HUES64 (cell line): ENCODE measurements around the gene RCSD1.

Experiments used
- H3K27ac ChIP-seq: 2 replicates; pipeline ENCODE4 v1.7.0; 2013; ENCODE audit warnings: low read depth, low read length, inconsistent platforms
- H3K27me3 ChIP-seq: 2 replicates; pipeline ENCODE4 v1.6.1; 2013; ENCODE audit warnings: mild to moderate bottlenecking, low read length; ENCODE audit not compliant: insufficient read depth
- H3K36me3 ChIP-seq: 2 replicates; pipeline ENCODE4 v1.6.1; 2013; ENCODE audit warnings: mild to moderate bottlenecking, low read length; ENCODE audit not compliant: insufficient read depth
- H3K4me1 ChIP-seq: 2 replicates; pipeline ENCODE4 v1.6.1; 2013; ENCODE audit warnings: mild to moderate bottlenecking, low read length, moderate library complexity; ENCODE audit not compliant: insufficient read depth
- H3K4me3 ChIP-seq: 2 replicates; pipeline ENCODE4 v1.5.1; 2013; ENCODE audit warnings: mild to moderate bottlenecking, low read length, moderate library complexity
- H3K9ac ChIP-seq: 2 replicates; pipeline ENCODE4 v1.6.1; 2013; ENCODE audit warnings: mild to moderate bottlenecking, low read depth, low read length
- H3K9me3 ChIP-seq: 2 replicates; pipeline ENCODE4 v1.6.1; 2013; ENCODE audit warnings: low read depth, low read length; ENCODE audit not compliant: insufficient read depth
- WGBS: fragments of 150-250, 120-280 bp; methylation state at CpG from one replicate; pipeline ENCODE4 v1.1.7; 2013; ENCODE audit warnings: missing lambda C conversion rate; 5-methylcytosine and 5-hydroxymethylcytosine counted together

The RCSD1 gene

GRCh38 chr1:167720965-167721616, 91.1 kb downstream of the RCSD1 start:
- WGBS: 38% methylated on average over 12 of the region's 13 CpGs
- peak overlapping the region; percentile 60 for H3K9ac ChIP-seq

GRCh38 chr1:167721617-167722151, 91.7 kb downstream of the RCSD1 start, which contains the start of gene MPZL1:
Gene MPZL1 (plus strand): TSS chr1:167721982. CDS start chr1:167722152, 170 bp downstream.
- H3K9me3 ChIP-seq: no peaks in the 10 kb centered on the region
- H3K27me3 ChIP-seq: no peaks in the 10 kb centered on the region
- WGBS: under 1% methylated on average over 52 of the region's 52 CpGs
- H3K9ac ChIP-seq: peak within 1 kb of the TSS; percentile 79
- H3K27ac ChIP-seq: peak within 1 kb of the TSS; percentile 61
- peaks cover 39% of the 10 kb centered on the region for H3K4me1 ChIP-seq
- H3K36me3 ChIP-seq: no peaks in the 10 kb centered on the region
- H3K4me3 ChIP-seq: peak within 1 kb of the TSS; percentile 88

More at GRCh38 chr1:167720965-167721616, 91.1 kb downstream of the RCSD1 start:
- no peaks in the 10 kb centered on the region for H3K9me3 ChIP-seq
- no peaks in the 10 kb centered on the region for H3K36me3 ChIP-seq
- H3K4me3 ChIP-seq: peak overlapping the region; percentile 88
- H3K27me3 ChIP-seq: no peaks in the 10 kb centered on the region
- peaks cover 33% of the 10 kb centered on the region for H3K4me1 ChIP-seq
- H3K27ac ChIP-seq: no peak overlapping the region

GRCh38 chr1:167722152-167722869, 92.3 kb downstream of the RCSD1 start:
- H3K9ac ChIP-seq: peak overlapping the region; percentile 79
- no peaks in the 10 kb centered on the region for H3K9me3 ChIP-seq
- H3K4me3 ChIP-seq: peak overlapping the region; percentile 88
- WGBS: under 1% methylated on average over 50 of the region's 52 CpGs
- peak overlapping the region; percentile 61 for H3K27ac ChIP-seq
- H3K27me3 ChIP-seq: no peaks in the 10 kb centered on the region
- H3K36me3 ChIP-seq: no peaks in the 10 kb centered on the region
- peaks cover 45% of the 10 kb centered on the region for H3K4me1 ChIP-seq

- Histone ChIP-seq H3K27ac (no peak overlapping the region), H3K9me3 (no peaks in the 10 kb centered on the region), H3K27me3 (no peaks in the 10 kb centered on the region), H3K36me3 (no peaks in the 10 kb centered on the region), H3K9ac (peak overlapping the region; percentile 79), H3K4me1 (peaks cover 47% of the 10 kb centered on the region), H3K4me3 (peak overlapping the region; percentile 88)
- WGBS: 28% methylated on average over 4 of the region's 4 CpGs
Observed at GRCh38 chr1:167722870-167723251, 92.8 kb downstream of the RCSD1 start.

- no peaks in the 10 kb centered on the region for H3K36me3 ChIP-seq
- H3K27me3 ChIP-seq: no peaks in the 10 kb centered on the region
- no peak overlapping the region for H3K27ac ChIP-seq
- peaks cover 45% of the 10 kb centered on the region for H3K4me1 ChIP-seq
- WGBS: 91% methylated on average over 2 of the region's 2 CpGs
- no peaks in the 10 kb centered on the region for H3K9me3 ChIP-seq
- H3K4me3 ChIP-seq: peak overlapping the region; percentile 88
- 0 out of 2 replicates have a peak overlapping the region, but pooled peaks have one; percentile 10 for H3K9ac ChIP-seq
Observed at GRCh38 chr1:167723707-167724323, 93.8 kb downstream of the RCSD1 start.

- no peaks in the 10 kb centered on the region for H3K27me3 ChIP-seq
- 80% methylated on average over 1 of the region's 1 CpG for WGBS
- no peak overlapping the region for H3K9ac ChIP-seq
- no peaks in the 10 kb centered on the region for H3K9me3 ChIP-seq
- peaks cover 7% of the 10 kb centered on the region; the same call in 1 of the 2 replicates for H3K36me3 ChIP-seq
- no peak overlapping the region for H3K4me3 ChIP-seq
- H3K4me1 ChIP-seq: peaks cover 36% of the 10 kb centered on the region
- H3K27ac ChIP-seq: no peak overlapping the region
Observed at GRCh38 chr1:167726008-167726407, 96.0 kb downstream of the RCSD1 start.

- Histone ChIP-seq H3K27ac (no peak overlapping the region), H3K9ac (no peak overlapping the region), H3K36me3 (peaks cover 7% of the 10 kb centered on the region; the same call in 1 of the 2 replicates), H3K9me3 (no peaks in the 10 kb centered on the region), H3K27me3 (no peaks in the 10 kb centered on the region), H3K4me3 (no peak overlapping the region), H3K4me1 (peaks cover 19% of the 10 kb centered on the region)
- 90% methylated on average over 8 of the region's 8 CpGs for WGBS
Observed at GRCh38 chr1:167728818-167729410, 98.9 kb downstream of the RCSD1 start.

- no peaks in the 10 kb centered on the region for H3K27me3 ChIP-seq
- H3K4me1 ChIP-seq: peaks cover 4% of the 10 kb centered on the region; the same call in 1 of the 2 replicates
- H3K9ac ChIP-seq: no peak overlapping the region
- 93% methylated on average over 4 of the region's 4 CpGs for WGBS
- no peaks in the 10 kb centered on the region for H3K9me3 ChIP-seq
- H3K27ac ChIP-seq: no peak overlapping the region
- H3K36me3 ChIP-seq: peaks cover 13% of the 10 kb centered on the region; the same call in 1 of the 2 replicates
- H3K4me3 ChIP-seq: no peak overlapping the region
Observed at GRCh38 chr1:167734227-167734626, 104.2 kb downstream of the RCSD1 start.

- Histone ChIP-seq H3K4me1 (peaks cover 4% of the 10 kb centered on the region; the same call in 1 of the 2 replicates), H3K27me3 (no peaks in the 10 kb centered on the region), H3K27ac (no peak overlapping the region), H3K9ac (no peak overlapping the region), H3K36me3 (peaks cover 13% of the 10 kb centered on the region; the same call in 1 of the 2 replicates), H3K4me3 (no peak overlapping the region), H3K9me3 (no peaks in the 10 kb centered on the region)
- 100% methylated on average over 1 of the region's 1 CpG for WGBS
Observed at GRCh38 chr1:167734841-167735240, 104.8 kb downstream of the RCSD1 start.

GRCh38 chr1:167737169-167737568, 107.1 kb downstream of the RCSD1 start:
- H3K27ac ChIP-seq: no peak overlapping the region
- WGBS: 95% methylated on average over 4 of the region's 4 CpGs
- H3K4me1 ChIP-seq: peaks cover 4% of the 10 kb centered on the region; the same call in 1 of the 2 replicates
- H3K9ac ChIP-seq: no peak overlapping the region
- H3K9me3 ChIP-seq: no peaks in the 10 kb centered on the region
- H3K36me3 ChIP-seq: peaks cover 5% of the 10 kb centered on the region; the same call in 1 of the 2 replicates
- no peak overlapping the region for H3K4me3 ChIP-seq
- no peaks in the 10 kb centered on the region for H3K27me3 ChIP-seq
